ENCODE results near the gene INSIG1. TPM values are rescaled to one million over a fixed set of nuclear protein-coding genes. Genes with fewer than 3 reads are reported as not detected.

Gene INSIG1
- total RNA-seq, 1 donor from 2014 or later = 38.2 TPM

- no peak for TF ChIP-seq CTCF (conservative IDR thresholded peaks at IDR 0.05)
- peak overlapping the region; percentile 94 for H3K4me3 Mint-ChIP-seq
- no peaks in the 10 kb centered on the region for H3K27me3 Mint-ChIP-seq
- H3K36me3 Mint-ChIP-seq = peaks cover 15% of the 10 kb centered on the region
- DNase-seq (ENCODE audit: extremely low spot score, unreplicated experiment) = no peak
- peaks cover under 1% of the 10 kb centered on the region for H3K9me3 Mint-ChIP-seq
- peak overlapping the region; percentile 86 for H3K27ac Mint-ChIP-seq
- H3K4me1 Mint-ChIP-seq (ENCODE audit: unreplicated experiment) = peaks cover 20% of the 10 kb centered on the region
These were observed 2.0 kb downstream of the INSIG1 start for GRCh38 chr7:155299535-155300202.

GRCh38 chr7:155300641-155301452 lies 3.2 kb downstream of the INSIG1 start:
- peak overlapping the region; percentile 74 for H3K4me3 Mint-ChIP-seq
- H3K27ac Mint-ChIP-seq = peak overlapping the region; percentile 3
- TF ChIP-seq CTCF (conservative IDR thresholded peaks at IDR 0.05) = no peak
- H3K36me3 Mint-ChIP-seq = peaks cover 20% of the 10 kb centered on the region
- no peaks in the 10 kb centered on the region for H3K27me3 Mint-ChIP-seq
- no peak for DNase-seq (ENCODE audit: extremely low spot score, unreplicated experiment)
- peaks cover 20% of the 10 kb centered on the region for H3K4me1 Mint-ChIP-seq (ENCODE audit: unreplicated experiment)
- H3K9me3 Mint-ChIP-seq = no peaks in the 10 kb centered on the region

GRCh38 chr7:155303039-155303593 lies 5.4 kb downstream of the INSIG1 start:
- no peak overlapping the region for H3K27ac Mint-ChIP-seq
- H3K4me3 Mint-ChIP-seq = no peak overlapping the region
- H3K27me3 Mint-ChIP-seq = no peaks in the 10 kb centered on the region
- no peaks in the 10 kb centered on the region for H3K9me3 Mint-ChIP-seq
- no peak for TF ChIP-seq CTCF (conservative IDR thresholded peaks at IDR 0.05)
- no peak for DNase-seq (ENCODE audit: extremely low spot score, unreplicated experiment)
- peaks cover 26% of the 10 kb centered on the region for H3K36me3 Mint-ChIP-seq
- peaks cover 13% of the 10 kb centered on the region for H3K4me1 Mint-ChIP-seq (ENCODE audit: unreplicated experiment)

- Mint-ChIP-seq H3K36me3 (peaks cover 32% of the 10 kb centered on the region), H3K27ac (no peak overlapping the region), H3K4me3 (no peak overlapping the region), H3K27me3 (no peaks in the 10 kb centered on the region), H3K9me3 (no peaks in the 10 kb centered on the region), H3K4me1 (ENCODE audit: unreplicated experiment) (peaks cover 13% of the 10 kb centered on the region)
- no peak for TF ChIP-seq CTCF (conservative IDR thresholded peaks at IDR 0.05)
- no peak for DNase-seq (ENCODE audit: extremely low spot score, unreplicated experiment)
These were observed 6.2 kb downstream of the INSIG1 start for GRCh38 chr7:155303897-155304296.

- peaks cover 4% of the 10 kb centered on the region for H3K4me1 Mint-ChIP-seq (ENCODE audit: unreplicated experiment)
- DNase-seq (ENCODE audit: extremely low spot score, unreplicated experiment) = no peak
- no peaks in the 10 kb centered on the region for H3K27me3 Mint-ChIP-seq
- H3K27ac Mint-ChIP-seq = no peak overlapping the region
- no peak for TF ChIP-seq CTCF (conservative IDR thresholded peaks at IDR 0.05)
- no peak overlapping the region for H3K4me3 Mint-ChIP-seq
- H3K9me3 Mint-ChIP-seq = no peaks in the 10 kb centered on the region
- peaks cover 28% of the 10 kb centered on the region for H3K36me3 Mint-ChIP-seq
These were observed 7.7 kb downstream of the INSIG1 start for GRCh38 chr7:155305231-155305904.

All from type B pancreatic cell (in vitro differentiated cells).